ENCODE measurements around the gene GATA5. TPM values are rescaled to one million over a fixed set of nuclear protein-coding genes. Genes with fewer than 3 reads are reported as not detected.

The GATA5 gene
- total RNA-seq, 1 experiment from 2014 or later: 1.4 TPM

DNA sequence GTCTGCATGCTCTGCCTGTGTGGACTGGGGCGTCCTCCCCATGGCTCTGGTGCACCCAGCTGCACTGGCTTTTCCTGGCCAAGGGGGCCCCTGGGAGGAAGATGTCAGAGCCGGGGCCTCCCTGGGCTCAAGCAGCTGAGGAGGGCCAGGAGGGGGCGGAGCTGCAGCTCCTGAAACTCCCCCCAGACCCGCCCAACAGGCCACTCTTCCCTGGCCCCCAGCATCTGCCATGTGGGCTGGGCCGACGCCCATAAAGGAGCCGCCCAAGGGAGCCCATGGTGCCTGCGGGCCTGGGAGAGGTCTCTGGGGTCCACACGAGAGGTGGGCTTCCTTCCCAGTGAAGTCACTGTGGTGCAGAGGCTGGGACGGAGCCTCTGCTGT, 52.5 kb downstream of the GATA5 start:
- Mint-ChIP-seq H3K27ac (no peak overlapping the region), H3K27me3 (ENCODE audit: low read depth) (no peaks in the 10 kb centered on the region; the same call in 1 of the 2 replicates), H3K4me1 (peaks cover 18% of the 10 kb centered on the region), H3K9me3 (peaks cover 5% of the 10 kb centered on the region), H3K4me3 (no peak overlapping the region), H3K36me3 (no peaks in the 10 kb centered on the region)
- ATAC-seq: no peak; the same call in 1 of the 2 replicates
- DNase-seq (ENCODE audit: low spot score): no peak
- CTCF ChIA-PET: interaction anchor here (0.9 to 2.0 kb wide), 8 partner anchors 9 to 193 kb away, joined by 3 to 8 read pairs (median 3); no protein-coding TSS in a partner anchor
- TF ChIP-seq OVOL2 (CRISPR knock-in tag; IDR thresholded peaks at IDR 0.05; ENCODE audit: borderline replicate concordance) (no peak), ESRRA (CRISPR knock-in tag; IDR thresholded peaks at IDR 0.05; ENCODE audit: borderline replicate concordance) (no peak)
- TF ChIP-seq, protein P1, sequence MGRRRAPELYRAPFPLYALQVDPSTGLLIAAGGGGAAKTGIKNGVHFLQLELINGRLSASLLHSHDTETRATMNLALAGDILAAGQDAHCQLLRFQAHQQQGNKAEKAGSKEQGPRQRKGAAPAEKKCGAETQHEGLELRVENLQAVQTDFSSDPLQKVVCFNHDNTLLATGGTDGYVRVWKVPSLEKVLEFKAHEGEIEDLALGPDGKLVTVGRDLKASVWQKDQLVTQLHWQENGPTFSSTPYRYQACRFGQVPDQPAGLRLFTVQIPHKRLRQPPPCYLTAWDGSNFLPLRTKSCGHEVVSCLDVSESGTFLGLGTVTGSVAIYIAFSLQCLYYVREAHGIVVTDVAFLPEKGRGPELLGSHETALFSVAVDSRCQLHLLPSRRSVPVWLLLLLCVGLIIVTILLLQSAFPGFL (CRISPR knock-in tag; IDR thresholded peaks at IDR 0.05; ENCODE audit: borderline replicate concordance): no peak
- TF ChIP-seq, protein P2, sequence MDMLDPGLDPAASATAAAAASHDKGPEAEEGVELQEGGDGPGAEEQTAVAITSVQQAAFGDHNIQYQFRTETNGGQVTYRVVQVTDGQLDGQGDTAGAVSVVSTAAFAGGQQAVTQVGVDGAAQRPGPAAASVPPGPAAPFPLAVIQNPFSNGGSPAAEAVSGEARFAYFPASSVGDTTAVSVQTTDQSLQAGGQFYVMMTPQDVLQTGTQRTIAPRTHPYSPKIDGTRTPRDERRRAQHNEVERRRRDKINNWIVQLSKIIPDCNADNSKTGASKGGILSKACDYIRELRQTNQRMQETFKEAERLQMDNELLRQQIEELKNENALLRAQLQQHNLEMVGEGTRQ (CRISPR knock-in tag; IDR thresholded peaks at IDR 0.05): no peak
- TF ChIP-seq, protein P3, sequence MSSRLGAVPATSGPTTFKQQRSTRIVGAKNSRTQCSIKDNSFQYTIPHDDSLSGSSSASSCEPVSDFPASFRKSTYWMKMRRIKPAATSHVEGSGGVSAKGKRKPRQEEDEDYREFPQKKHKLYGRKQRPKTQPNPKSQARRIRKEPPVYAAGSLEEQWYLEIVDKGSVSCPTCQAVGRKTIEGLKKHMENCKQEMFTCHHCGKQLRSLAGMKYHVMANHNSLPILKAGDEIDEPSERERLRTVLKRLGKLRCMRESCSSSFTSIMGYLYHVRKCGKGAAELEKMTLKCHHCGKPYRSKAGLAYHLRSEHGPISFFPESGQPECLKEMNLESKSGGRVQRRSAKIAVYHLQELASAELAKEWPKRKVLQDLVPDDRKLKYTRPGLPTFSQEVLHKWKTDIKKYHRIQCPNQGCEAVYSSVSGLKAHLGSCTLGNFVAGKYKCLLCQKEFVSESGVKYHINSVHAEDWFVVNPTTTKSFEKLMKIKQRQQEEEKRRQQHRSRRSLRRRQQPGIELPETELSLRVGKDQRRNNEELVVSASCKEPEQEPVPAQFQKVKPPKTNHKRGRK (CRISPR knock-in tag; IDR thresholded peaks at IDR 0.05; ENCODE audit: borderline replicate concordance): no peak
- TF ChIP-seq, protein P4, sequence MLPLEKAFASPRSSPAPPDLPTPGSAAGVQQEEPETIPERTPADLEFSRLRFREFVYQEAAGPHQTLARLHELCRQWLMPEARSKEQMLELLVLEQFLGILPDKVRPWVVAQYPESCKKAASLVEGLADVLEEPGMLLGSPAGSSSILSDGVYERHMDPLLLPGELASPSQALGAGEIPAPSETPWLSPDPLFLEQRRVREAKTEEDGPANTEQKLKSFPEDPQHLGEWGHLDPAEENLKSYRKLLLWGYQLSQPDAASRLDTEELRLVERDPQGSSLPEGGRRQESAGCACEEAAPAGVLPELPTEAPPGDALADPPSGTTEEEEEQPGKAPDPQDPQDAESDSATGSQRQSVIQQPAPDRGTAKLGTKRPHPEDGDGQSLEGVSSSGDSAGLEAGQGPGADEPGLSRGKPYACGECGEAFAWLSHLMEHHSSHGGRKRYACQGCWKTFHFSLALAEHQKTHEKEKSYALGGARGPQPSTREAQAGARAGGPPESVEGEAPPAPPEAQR (CRISPR knock-in tag; IDR thresholded peaks at IDR 0.05): no peak
- TF ChIP-seq, protein P5, sequence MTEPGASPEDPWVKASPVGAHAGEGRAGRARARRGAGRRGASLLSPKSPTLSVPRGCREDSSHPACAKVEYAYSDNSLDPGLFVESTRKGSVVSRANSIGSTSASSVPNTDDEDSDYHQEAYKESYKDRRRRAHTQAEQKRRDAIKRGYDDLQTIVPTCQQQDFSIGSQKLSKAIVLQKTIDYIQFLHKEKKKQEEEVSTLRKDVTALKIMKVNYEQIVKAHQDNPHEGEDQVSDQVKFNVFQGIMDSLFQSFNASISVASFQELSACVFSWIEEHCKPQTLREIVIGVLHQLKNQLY (CRISPR knock-in tag; IDR thresholded peaks at IDR 0.05): no peak
- POLR2A ChIA-PET: no interaction called here

DNA sequence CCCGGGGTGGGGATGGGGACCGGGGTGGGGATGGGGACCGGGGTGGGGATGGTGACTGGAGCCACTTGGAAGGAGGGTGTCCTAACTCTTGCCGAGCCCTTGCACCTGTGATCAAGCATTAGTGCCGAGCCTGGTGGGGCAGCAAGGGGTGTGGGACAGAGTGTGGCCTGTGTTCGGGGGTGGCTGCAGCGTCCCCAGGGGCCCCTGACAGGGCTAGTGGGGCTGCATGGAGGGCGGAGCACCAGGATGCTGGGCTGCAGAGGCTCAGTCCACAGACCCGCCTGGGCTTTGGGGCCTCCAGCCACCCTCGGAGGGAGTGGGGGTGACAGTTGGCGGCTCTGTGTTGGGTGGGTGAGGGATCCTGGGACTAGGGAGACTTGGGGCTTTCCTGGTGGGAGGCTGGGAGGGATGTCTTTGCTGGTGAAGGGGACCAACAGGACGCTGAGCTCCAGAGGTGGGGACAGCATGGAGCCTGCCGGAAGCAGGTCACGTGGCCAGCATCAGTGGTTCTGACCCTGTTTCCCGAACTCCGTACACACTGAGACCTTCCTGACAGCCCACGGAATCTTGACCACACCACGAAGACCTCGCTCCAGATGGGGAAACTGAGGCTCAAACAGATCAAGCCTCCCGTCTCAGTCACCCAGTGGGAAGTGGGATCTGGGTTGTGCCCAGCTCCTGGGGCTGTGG, 53.0 kb downstream of the GATA5 start:
- Mint-ChIP-seq H3K27me3 (ENCODE audit: low read depth) (no peaks in the 10 kb centered on the region; the same call in 1 of the 2 replicates), H3K27ac (no peak overlapping the region), H3K4me1 (peaks cover 18% of the 10 kb centered on the region), H3K36me3 (no peaks in the 10 kb centered on the region), H3K9me3 (peaks cover 5% of the 10 kb centered on the region), H3K4me3 (no peak overlapping the region)
- ChIA-PET POLR2A (no interaction called here), CTCF (interaction anchor here (0.9 to 2.0 kb wide), 5 partner anchors 9 to 127 kb away, joined by 3 to 8 read pairs (median 5); no protein-coding TSS in a partner anchor)
- TF ChIP-seq, protein P6, sequence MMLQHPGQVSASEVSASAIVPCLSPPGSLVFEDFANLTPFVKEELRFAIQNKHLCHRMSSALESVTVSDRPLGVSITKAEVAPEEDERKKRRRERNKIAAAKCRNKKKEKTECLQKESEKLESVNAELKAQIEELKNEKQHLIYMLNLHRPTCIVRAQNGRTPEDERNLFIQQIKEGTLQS (CRISPR knock-in tag; conservative IDR thresholded peaks at IDR 0.05): no peak
- no peak for TF ChIP-seq NFE2L1 (CRISPR knock-in tag; IDR thresholded peaks at IDR 0.05)
- TF ChIP-seq NFYB (CRISPR knock-in tag; conservative IDR thresholded peaks at IDR 0.05; ENCODE audit: low read depth): no peak
- TF ChIP-seq GRHL2 (CRISPR knock-in tag; IDR thresholded peaks at IDR 0.05; ENCODE audit: insufficient replicate concordance, severe bottlenecking): no peak
- no peak for TF ChIP-seq RORB (CRISPR knock-in tag; IDR thresholded peaks at IDR 0.05)
- TF ChIP-seq, protein P7, sequence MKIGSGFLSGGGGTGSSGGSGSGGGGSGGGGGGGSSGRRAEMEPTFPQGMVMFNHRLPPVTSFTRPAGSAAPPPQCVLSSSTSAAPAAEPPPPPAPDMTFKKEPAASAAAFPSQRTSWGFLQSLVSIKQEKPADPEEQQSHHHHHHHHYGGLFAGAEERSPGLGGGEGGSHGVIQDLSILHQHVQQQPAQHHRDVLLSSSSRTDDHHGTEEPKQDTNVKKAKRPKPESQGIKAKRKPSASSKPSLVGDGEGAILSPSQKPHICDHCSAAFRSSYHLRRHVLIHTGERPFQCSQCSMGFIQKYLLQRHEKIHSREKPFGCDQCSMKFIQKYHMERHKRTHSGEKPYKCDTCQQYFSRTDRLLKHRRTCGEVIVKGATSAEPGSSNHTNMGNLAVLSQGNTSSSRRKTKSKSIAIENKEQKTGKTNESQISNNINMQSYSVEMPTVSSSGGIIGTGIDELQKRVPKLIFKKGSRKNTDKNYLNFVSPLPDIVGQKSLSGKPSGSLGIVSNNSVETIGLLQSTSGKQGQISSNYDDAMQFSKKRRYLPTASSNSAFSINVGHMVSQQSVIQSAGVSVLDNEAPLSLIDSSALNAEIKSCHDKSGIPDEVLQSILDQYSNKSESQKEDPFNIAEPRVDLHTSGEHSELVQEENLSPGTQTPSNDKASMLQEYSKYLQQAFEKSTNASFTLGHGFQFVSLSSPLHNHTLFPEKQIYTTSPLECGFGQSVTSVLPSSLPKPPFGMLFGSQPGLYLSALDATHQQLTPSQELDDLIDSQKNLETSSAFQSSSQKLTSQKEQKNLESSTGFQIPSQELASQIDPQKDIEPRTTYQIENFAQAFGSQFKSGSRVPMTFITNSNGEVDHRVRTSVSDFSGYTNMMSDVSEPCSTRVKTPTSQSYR (CRISPR knock-in tag; IDR thresholded peaks at IDR 0.05): no peak
- ATAC-seq: no peak
- no peak for DNase-seq (ENCODE audit: low spot score)

All from WTC11 (cell line).